H1 (cell line): Measurements from ENCODE around the gene DYRK1B. TPM values are rescaled to one million over a fixed set of nuclear protein-coding genes. Genes with fewer than 3 reads are reported as not detected.

Source experiments
- CTCF ChIA-PET: fragments of 300-600 bp; sonication (Branson Sonifier 250); formaldehyde crosslinking; loops from one replicate; lab custom pipeline; 2021; ENCODE audit not compliant: partially characterized antibody; lab: Charles Lee
- POLR2A ChIA-PET: fragments of 300-600 bp; sonication (Branson Sonifier 250); formaldehyde crosslinking; loops from one replicate; lab custom pipeline; 2021; ENCODE audit warnings: inconsistent platforms; ENCODE audit not compliant: partially characterized antibody; lab: Charles Lee
- DNase-seq, 2 experiments: peaks; one replicate each; pipeline versions ENCODE4 v3.0.0 to v3.0.0-alpha.2; 2010 to 2022; ENCODE audit warnings: low spot score in 2 of 2, low read depth in 1 of 2, mixed read lengths in 1 of 2
- FAIRE-seq: peaks from 2 replicates; lab custom pipeline; 2011; peaks lifted over from hg19 to GRCh38; lab: Jason Lieb, UNC
- H2AFZ ChIP-seq: 2 replicates; pipeline ENCODE4 v1.8.1; 2012; ENCODE audit warnings: low read length, inconsistent platforms
- H2AK5ac ChIP-seq: 2 replicates; pipeline ENCODE4 v1.6.1; 2013; ENCODE audit warnings: low read depth, low read length
- H2BK120ac ChIP-seq: replicated peaks from 2 replicates; pipeline ENCODE3; 2013; ENCODE audit warnings: low read depth, low read length, inconsistent platforms
- H2BK12ac ChIP-seq: 2 replicates; pipeline ENCODE4 v1.6.1; 2013; ENCODE audit warnings: low read depth, low read length
- H2BK15ac ChIP-seq: 2 replicates; pipeline ENCODE4 v1.6.1; 2013; ENCODE audit warnings: low read length
- H2BK20ac ChIP-seq: 2 replicates; pipeline ENCODE4 v1.6.1; 2013; ENCODE audit warnings: low read length
- H2BK5ac ChIP-seq: 2 replicates; pipeline ENCODE4 v1.6.1; 2013; ENCODE audit warnings: low read depth, low read length
- H3K14ac ChIP-seq: 2 replicates; pipeline ENCODE4 v1.6.1; 2013; ENCODE audit warnings: inconsistent platforms; ENCODE audit not compliant: insufficient read length
- H3K18ac ChIP-seq: 2 replicates; pipeline ENCODE4 v1.6.1; 2013; ENCODE audit warnings: low read length; ENCODE audit errors: extremely low read depth
- H3K23ac ChIP-seq: 2 replicates; pipeline ENCODE4 v1.6.1; 2013; ENCODE audit warnings: inconsistent platforms; ENCODE audit not compliant: insufficient read length
- H3K23me2 ChIP-seq: 2 replicates; pipeline ENCODE4 v1.6.1; 2013; ENCODE audit warnings: low read depth, low read length
- H3K27ac ChIP-seq: 2 replicates; pipeline ENCODE4 v1.6.1; 2011; ENCODE audit warnings: low read depth, low read length, inconsistent platforms
- H3K27me3 ChIP-seq, 4 experiments: replicated peaks in 1 of 4; 1 replicate in 1 of 4; 2 replicates in 3 of 4; pipeline versions ENCODE4 v1.6.1 to v1.8.1; 2011 to 2013; ENCODE audit warnings: low read length in 3 of 4, mild to moderate bottlenecking in 3 of 4, inconsistent platforms in 2 of 4, mixed read lengths in 2 of 4, moderate library complexity in 1 of 4; ENCODE audit not compliant: control insufficient read depth in 3 of 4, insufficient read depth in 3 of 4; ENCODE audit errors: extremely low read depth in 1 of 4
- H3K36me3 ChIP-seq, 4 experiments: 2 replicates each; pipeline versions ENCODE4 v1.6.1 to v1.8.1; 2011 to 2013; ENCODE audit warnings: mild to moderate bottlenecking in 4 of 4, low read length in 3 of 4, moderate library complexity in 2 of 4, control low read depth in 1 of 4, inconsistent platforms in 1 of 4; ENCODE audit not compliant: insufficient read depth in 4 of 4, control insufficient read depth in 2 of 4
- H3K4ac ChIP-seq: replicated peaks from 2 replicates; pipeline ENCODE3; 2013; ENCODE audit warnings: low read length, low read depth, mixed read lengths, inconsistent platforms; ENCODE audit not compliant: insufficient read length
- H3K4me1 ChIP-seq, 4 experiments: replicated peaks in 1 of 4; 1 replicate in 1 of 4; 2 replicates in 3 of 4; pipeline versions ENCODE4 v1.6.1 to v1.8.1; 2011 to 2013; ENCODE audit warnings: low read length in 3 of 4, inconsistent platforms in 2 of 4, mixed read lengths in 1 of 4; ENCODE audit not compliant: insufficient read depth in 4 of 4, control insufficient read depth in 3 of 4
- H3K4me2 ChIP-seq, 2 experiments: 2 replicates each; pipeline versions ENCODE4 v1.6.1 to v1.8.1; 2011 to 2013; ENCODE audit warnings: low read depth in 2 of 2, low read length in 2 of 2, control low read depth in 1 of 2, inconsistent platforms in 1 of 2, mild to moderate bottlenecking in 1 of 2; ENCODE audit not compliant: insufficient read depth in 1 of 2
- H3K4me3 ChIP-seq, 4 experiments: fragments of 200-600, 300-600 bp in 1 of 4; sonication (generic), shearing (Covaris generic), sonication (Bioruptor Twin) in 1 of 4; 2 replicates each; pipeline versions ENCODE4 v1.5.1 to v1.8.1; 2011 to 2016; ENCODE audit warnings: low read length in 4 of 4, low read depth in 3 of 4, control low read depth in 2 of 4, inconsistent platforms in 2 of 4, mild to moderate bottlenecking in 2 of 4, mixed read lengths in 1 of 4, moderate library complexity in 1 of 4; ENCODE audit not compliant: insufficient read depth in 2 of 4; ENCODE audit errors: extremely low read depth in 1 of 4
- H3K56ac ChIP-seq: replicated peaks from 2 replicates; pipeline ENCODE3; 2013; ENCODE audit warnings: low read depth, mild to moderate bottlenecking, mixed read lengths, low read length, inconsistent platforms; ENCODE audit not compliant: insufficient read length
- H3K79me1 ChIP-seq: 2 replicates; pipeline ENCODE4 v1.6.1; 2013; ENCODE audit warnings: low read depth, low read length, control low read depth
- H3K79me2 ChIP-seq, 2 experiments: 2 replicates each; pipeline versions ENCODE4 v1.6.1 to v1.8.1; 2012 to 2013; ENCODE audit warnings: low read length in 2 of 2, mild to moderate bottlenecking in 2 of 2, inconsistent platforms in 1 of 2; ENCODE audit not compliant: insufficient read depth in 2 of 2, control insufficient read depth in 1 of 2
- H3K9ac ChIP-seq, 4 experiments: replicated peaks in 1 of 4; 1 replicate in 1 of 4; 2 replicates in 3 of 4; pipeline versions ENCODE4 v1.6.1 to v1.8.1; 2011 to 2013; ENCODE audit warnings: low read depth in 3 of 4, low read length in 3 of 4, control low read depth in 2 of 4, mild to moderate bottlenecking in 2 of 4, moderate library complexity in 2 of 4, inconsistent platforms in 1 of 4; ENCODE audit errors: extremely low read depth in 1 of 4
- H3K9me3 ChIP-seq, 2 experiments: 2 replicates each; pipeline versions ENCODE4 v1.6.1 to v1.8.1; 2012 to 2013; ENCODE audit warnings: mild to moderate bottlenecking in 2 of 2, moderate library complexity in 2 of 2, control low read depth in 1 of 2, inconsistent platforms in 1 of 2, low read depth in 1 of 2, low read length in 1 of 2, mixed read lengths in 1 of 2; ENCODE audit not compliant: insufficient read depth in 2 of 2
- H4K20me1 ChIP-seq, 2 experiments: replicated peaks in 1 of 2; 2 replicates each; pipeline versions ENCODE3 to v1.8.1; 2011 to 2013; ENCODE audit warnings: inconsistent platforms in 2 of 2, low read length in 2 of 2, mild to moderate bottlenecking in 1 of 2; ENCODE audit not compliant: insufficient read depth in 2 of 2, control insufficient read depth in 1 of 2
- H4K5ac ChIP-seq: 2 replicates; pipeline ENCODE4 v1.6.1; 2013; ENCODE audit warnings: low read length, low read depth, mixed read lengths, inconsistent platforms; ENCODE audit not compliant: insufficient read length
- H4K8ac ChIP-seq: 2 replicates; pipeline ENCODE4 v1.8.0; 2013; ENCODE audit warnings: mild to moderate bottlenecking, moderate library complexity, low read length, inconsistent platforms; ENCODE audit not compliant: insufficient read depth; ENCODE audit errors: extremely low read depth
- H4K91ac ChIP-seq: replicated peaks from 2 replicates; pipeline ENCODE3; 2013; ENCODE audit warnings: low read length, mixed read lengths, inconsistent platforms; ENCODE audit not compliant: insufficient read length
- BRCA1 ChIP-seq: IDR thresholded peaks from 2 replicates; pipeline ENCODE4 v1.6.1; 2012; ENCODE audit warnings: low read depth, low read length, improper control_type of control experiment
- CTBP2 ChIP-seq: IDR thresholded peaks from 2 replicates; pipeline ENCODE4 v1.7.0; 2011; ENCODE audit warnings: borderline replicate concordance, mild to moderate bottlenecking, moderate library complexity, mixed read lengths, low read length; ENCODE audit not compliant: insufficient read depth, insufficient read length
- FOSL1 ChIP-seq: IDR thresholded peaks from 2 replicates; pipeline ENCODE4 v1.6.1; 2011; ENCODE audit warnings: mild to moderate bottlenecking, low read depth, low read length, moderate library complexity; ENCODE audit not compliant: insufficient read depth
- JUN ChIP-seq: IDR thresholded peaks from 2 replicates; pipeline ENCODE4 v1.6.1; 2011; ENCODE audit warnings: low read depth, mild to moderate bottlenecking, improper control_type of control experiment, low read length
- KDM4A ChIP-seq: IDR thresholded peaks from one replicate; pipeline ENCODE4 v1.7.1; 2012; ENCODE audit warnings: low read depth, mild to moderate bottlenecking, moderate library complexity, low read length, inconsistent platforms; ENCODE audit not compliant: severe bottlenecking
- MAX ChIP-seq: IDR thresholded peaks from 2 replicates; pipeline ENCODE4 v1.6.1; 2012; ENCODE audit warnings: inconsistent platforms
- TEAD4 ChIP-seq: IDR thresholded peaks from 2 replicates; pipeline ENCODE4 v1.6.1; 2012; ENCODE audit warnings: low read depth, low read length, inconsistent platforms, mixed read lengths
- WGBS, 2 experiments: shearing (Covaris generic) in 1 of 2; methylation state at CpG; one replicate each; pipeline versions ENCODE4 v1.1.6 to v1.1.7; 2013 to 2015; ENCODE audit warnings: low lambda C conversion rate in 2 of 2, mixed read lengths in 2 of 2, inconsistent platforms in 1 of 2, low coverage in 1 of 2, missing lambda C conversion rate in 1 of 2; ENCODE audit not compliant: insufficient replicate concordance in 2 of 2, insufficient coverage in 1 of 2, insufficient read length in 1 of 2; ENCODE audit errors: extremely low coverage in 1 of 2, missing lambda C conversion rate in 1 of 2; 5-methylcytosine and 5-hydroxymethylcytosine counted together
- polyA plus RNA-seq, 7 experiments: library from polyadenylated mRNA; depleted of rRNA in 3 of 7; stranded (reverse) in 5 of 7; unstranded in 2 of 7; fragments of >200 nt in 5 of 7; fragments of 200-250 nt in 2 of 7; gene quantifications; 1 replicate in 5 of 7; 2 replicates in 1 of 7; 4 replicates in 1 of 7; pipeline versions ENCODE4 v1.2.1 to v1.2.3, GENCODE V29; 2011 to 2013; ENCODE audit warnings: missing spikeins in 2 of 7, mixed read lengths in 2 of 7
- total RNA-seq: library from RNA; stranded (reverse); fragmentation: NEBNext Ultra II Directional; extraction: Animal tissue kit (Norgen Biotek cat#: 25700); gene quantifications from 2 replicates; pipeline ENCODE4 v1.2.1, GENCODE V29; 2021
- TF ChIP-seq, protein P1 (sequence below): IDR thresholded peaks from 2 replicates; pipeline ENCODE4 v1.6.1; 2011; ENCODE audit warnings: low read length, improper control_type of control experiment
- TF ChIP-seq, protein P2 (sequence below): IDR thresholded peaks from 2 replicates; pipeline ENCODE4 v1.6.1; 2012; ENCODE audit warnings: low read length, inconsistent platforms
- TF ChIP-seq, protein P3 (sequence below): IDR thresholded peaks from 2 replicates; pipeline ENCODE4 v1.6.1; 2012; ENCODE audit warnings: inconsistent platforms

Gene DYRK1B
- total and polyA plus RNA-seq, 2 of the 8 experiments (the other 6 are each of a cell fraction or from before 2014, with no cell fraction given), result 6.9 to 14.8 TPM

DNA sequence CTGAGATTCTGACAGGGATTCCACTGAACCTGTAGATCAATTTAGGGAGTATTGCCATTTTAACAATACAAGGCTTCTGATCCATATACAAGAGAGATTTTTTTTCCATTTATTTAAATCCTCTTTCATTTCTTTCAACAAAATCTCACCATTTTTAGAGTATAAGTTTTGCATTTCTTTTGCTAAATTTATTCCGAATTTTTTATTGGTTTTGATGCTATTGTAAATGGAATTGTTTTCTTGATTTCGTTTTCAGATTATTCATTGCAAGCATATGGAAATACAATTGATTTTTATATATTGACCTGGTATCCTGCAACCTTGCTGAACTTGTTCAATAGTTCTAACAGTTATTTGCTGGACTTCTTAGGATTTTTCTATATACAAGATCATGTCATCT is 36.9 kb downstream of the DYRK1B start:
- 78% methylated on average over 2 of the region's 2 CpGs; no CpG with 5 or more reads in 1 of the 2 experiments for WGBS, 2 experiments
- H3K9ac ChIP-seq, result no peak overlapping the region
- TF ChIP-seq, protein P1, sequence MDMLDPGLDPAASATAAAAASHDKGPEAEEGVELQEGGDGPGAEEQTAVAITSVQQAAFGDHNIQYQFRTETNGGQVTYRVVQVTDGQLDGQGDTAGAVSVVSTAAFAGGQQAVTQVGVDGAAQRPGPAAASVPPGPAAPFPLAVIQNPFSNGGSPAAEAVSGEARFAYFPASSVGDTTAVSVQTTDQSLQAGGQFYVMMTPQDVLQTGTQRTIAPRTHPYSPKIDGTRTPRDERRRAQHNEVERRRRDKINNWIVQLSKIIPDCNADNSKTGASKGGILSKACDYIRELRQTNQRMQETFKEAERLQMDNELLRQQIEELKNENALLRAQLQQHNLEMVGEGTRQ, result no peak
- TF ChIP-seq JUN (no peak), CTBP2 (no peak), FOSL1 (no peak), BRCA1 (no peak), MAX (no peak), TEAD4 (no peak), KDM4A (no peak)
- TF ChIP-seq, protein P2, sequence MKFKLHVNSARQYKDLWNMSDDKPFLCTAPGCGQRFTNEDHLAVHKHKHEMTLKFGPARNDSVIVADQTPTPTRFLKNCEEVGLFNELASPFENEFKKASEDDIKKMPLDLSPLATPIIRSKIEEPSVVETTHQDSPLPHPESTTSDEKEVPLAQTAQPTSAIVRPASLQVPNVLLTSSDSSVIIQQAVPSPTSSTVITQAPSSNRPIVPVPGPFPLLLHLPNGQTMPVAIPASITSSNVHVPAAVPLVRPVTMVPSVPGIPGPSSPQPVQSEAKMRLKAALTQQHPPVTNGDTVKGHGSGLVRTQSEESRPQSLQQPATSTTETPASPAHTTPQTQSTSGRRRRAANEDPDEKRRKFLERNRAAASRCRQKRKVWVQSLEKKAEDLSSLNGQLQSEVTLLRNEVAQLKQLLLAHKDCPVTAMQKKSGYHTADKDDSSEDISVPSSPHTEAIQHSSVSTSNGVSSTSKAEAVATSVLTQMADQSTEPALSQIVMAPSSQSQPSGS, result no peak
- TF ChIP-seq, protein P3, sequence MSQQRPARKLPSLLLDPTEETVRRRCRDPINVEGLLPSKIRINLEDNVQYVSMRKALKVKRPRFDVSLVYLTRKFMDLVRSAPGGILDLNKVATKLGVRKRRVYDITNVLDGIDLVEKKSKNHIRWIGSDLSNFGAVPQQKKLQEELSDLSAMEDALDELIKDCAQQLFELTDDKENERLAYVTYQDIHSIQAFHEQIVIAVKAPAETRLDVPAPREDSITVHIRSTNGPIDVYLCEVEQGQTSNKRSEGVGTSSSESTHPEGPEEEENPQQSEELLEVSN, result no peak

More for the DNA sequence above, 36.9 kb downstream of the DYRK1B start:
- Histone ChIP-seq H4K5ac (no peak overlapping the region), H2BK12ac (no peak overlapping the region), H3K79me1 (no peaks in the 10 kb centered on the region), H3K18ac (no peak overlapping the region), H3K79me2 (no peaks in the 10 kb centered on the region), H3K23ac (no peak overlapping the region), H2BK20ac (no peak overlapping the region), H3K4ac (no peak overlapping the region), H4K91ac (no peak overlapping the region), H4K20me1 (no peaks in the 10 kb centered on the region), H4K8ac (no peak overlapping the region), H3K9me3 (no peaks in the 10 kb centered on the region), H3K27me3 (no peaks in the 10 kb centered on the region), H3K4me1 (peaks cover 2 to 10% (median 5%) of the 10 kb centered on the region in 4 experiments; a peak in 4 of 7 replicates), H2AFZ (no peak overlapping the region), H3K4me3 (no peak overlapping the region), H3K27ac (no peak overlapping the region), H2BK120ac (no peak overlapping the region), H2BK5ac (no peak overlapping the region), H2AK5ac (no peak overlapping the region), H3K14ac (no peak overlapping the region), H3K56ac (no peak overlapping the region), H3K4me2 (no peak overlapping the region; a peak in 1 of 4 replicates), H3K36me3 (no peaks in the 10 kb centered on the region), H3K23me2 (no peaks in the 10 kb centered on the region), H2BK15ac (no peak overlapping the region)
- no peak for DNase-seq
- FAIRE-seq, result no peak
- ChIA-PET CTCF (interaction anchor here (3.3 kb wide), 1 partner anchor 47 kb away, joined by 20 read pairs; no protein-coding TSS in a partner anchor), POLR2A (no interaction called here)
